HEK293T (cell line): ENCODE measurements around the gene GON4L.

Source experiments
- CTCF ChIA-PET: fragments of 350-600 bp; formaldehyde crosslinking; extraction: SDS; loops from one replicate; lab custom pipeline; 2021; ENCODE audit warnings: antibody characterized with exemption, inconsistent platforms; lab: Yijun Ruan, JAX
- POLR2A ChIA-PET: fragments of 350-600 bp; formaldehyde crosslinking; extraction: SDS; loops from one replicate; lab custom pipeline; 2020; ENCODE audit warnings: antibody characterized with exemption, inconsistent platforms; lab: Yijun Ruan, JAX
- DNase-seq: peaks from one replicate; pipeline ENCODE4 v3.0.0; 2012; ENCODE audit warnings: mixed read lengths; ENCODE audit errors: extremely low spot score
- ARNT ChIP-seq: fragments of 450-650 bp; IDR thresholded peaks from 2 replicates; pipeline ENCODE4 v1.6.1; 2017; ENCODE audit warnings: mild to moderate bottlenecking
- BHLHE40 ChIP-seq: fragments of 450-650 bp; IDR thresholded peaks from 2 replicates; pipeline ENCODE4 v1.6.1; 2016; ENCODE audit warnings: mild to moderate bottlenecking, moderate library complexity, borderline replicate concordance
- CTBP1 ChIP-seq: fragments of 450-650 bp; IDR thresholded peaks from 2 replicates; pipeline ENCODE4 v1.6.1; 2016; ENCODE audit warnings: borderline replicate concordance
- ELF4 ChIP-seq: fragments of 450-650 bp; IDR thresholded peaks from 2 replicates; pipeline ENCODE4 v1.6.1; 2017; ENCODE audit warnings: antibody characterized with exemption
- FOXA1 ChIP-seq: fragments of 450-650 bp; IDR thresholded peaks from 2 replicates; pipeline ENCODE4 v1.6.1; 2016; ENCODE audit warnings: mild to moderate bottlenecking
- FOXK2 ChIP-seq: fragments of 450-650 bp; IDR thresholded peaks from 2 replicates; pipeline ENCODE4 v1.6.1; 2016; ENCODE audit warnings: mild to moderate bottlenecking
- FOXM1 ChIP-seq: fragments of 450-650 bp; IDR thresholded peaks from 2 replicates; pipeline ENCODE4 v1.6.1; 2017; ENCODE audit warnings: mild to moderate bottlenecking, borderline replicate concordance
- HDGF ChIP-seq: fragments of 450-650 bp; IDR thresholded peaks from 2 replicates; pipeline ENCODE4 v1.6.1; 2017; ENCODE audit warnings: antibody characterized with exemption, borderline replicate concordance
- L3MBTL2 ChIP-seq: fragments of 450-650 bp; conservative IDR thresholded peaks from 2 replicates; pipeline ENCODE4 v1.6.1; 2016; ENCODE audit warnings: mild to moderate bottlenecking
- LEF1 ChIP-seq: fragments of 450-650 bp; IDR thresholded peaks from 2 replicates; pipeline ENCODE4 v1.6.1; 2017; ENCODE audit warnings: mild to moderate bottlenecking, borderline replicate concordance
- NFRKB ChIP-seq: fragments of 450-650 bp; IDR thresholded peaks from 2 replicates; pipeline ENCODE4 v1.6.1; 2016; ENCODE audit warnings: mild to moderate bottlenecking, moderate library complexity
- SP1 ChIP-seq: fragments of 450-650 bp; IDR thresholded peaks from 2 replicates; pipeline ENCODE4 v1.6.1; 2017
- SUZ12 ChIP-seq: fragments of 450-650 bp; IDR thresholded peaks from 2 replicates; pipeline ENCODE4 v1.6.1; 2016; ENCODE audit warnings: mild to moderate bottlenecking
- TARDBP ChIP-seq: fragments of 450-650 bp; IDR thresholded peaks from 2 replicates; pipeline ENCODE4 v1.6.1; 2016
- ZNF384 ChIP-seq: fragments of 450-650 bp; IDR thresholded peaks from 2 replicates; pipeline ENCODE4 v1.6.1; 2016
- TF ChIP-seq, protein P1 (sequence below): fragments of 450-650 bp; IDR thresholded peaks from 2 replicates; pipeline ENCODE4 v1.6.1; 2016

GON4L gene

DNA sequence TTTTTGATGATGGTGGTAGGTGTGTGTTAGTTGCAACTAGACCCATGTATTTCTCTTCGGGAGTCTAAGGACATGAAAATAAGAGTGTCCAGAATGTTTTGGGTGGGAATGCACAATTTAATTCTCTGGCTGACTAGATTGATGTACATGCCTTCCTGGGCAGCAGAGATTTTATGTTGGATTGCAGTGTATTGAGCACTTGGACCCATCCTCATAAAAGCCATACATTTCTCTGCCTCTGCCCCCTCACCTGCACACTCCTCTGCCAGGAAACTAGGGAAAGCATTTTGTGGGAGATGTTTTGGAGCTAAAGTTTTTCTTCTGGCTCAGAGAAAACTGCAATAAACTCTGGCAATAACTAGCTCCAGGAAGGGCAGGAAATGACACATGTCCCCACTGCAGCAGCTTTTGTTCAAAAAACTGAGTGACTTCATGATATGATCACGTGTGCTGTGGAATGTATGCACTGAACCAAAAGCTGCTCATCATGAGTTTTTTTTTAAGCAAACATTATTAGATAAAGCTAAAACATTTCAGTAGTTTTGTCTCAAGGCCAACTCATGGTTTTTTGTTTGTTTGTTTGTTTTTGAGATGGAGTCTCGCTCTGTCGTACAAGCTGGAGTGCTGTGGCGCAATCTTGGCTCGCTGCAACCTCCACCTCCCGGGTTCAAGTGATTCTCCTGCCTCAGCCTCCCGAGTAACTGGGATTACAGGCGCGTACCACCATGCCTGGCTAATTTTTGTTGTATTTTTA, 36.6 kb upstream of the GON4L start:
- ChIA-PET CTCF (interaction anchor here (0.7 kb wide), 2 partner anchors 35 to 272 kb away, joined by 3 to 4 read pairs; no protein-coding TSS in a partner anchor), POLR2A (interaction anchor here (1.1 to 1.9 kb wide), 3 partner anchors 15 to 34 kb away, joined by 3 to 8 read pairs (median 3); partner anchors contain the start of gene SYT11)
- no peak for TF ChIP-seq FOXA1
- TF ChIP-seq FOXK2: no peak
- no peak for TF ChIP-seq ELF4
- no peak for TF ChIP-seq TARDBP
- no peak for TF ChIP-seq HDGF
- no peak for DNase-seq

DNA sequence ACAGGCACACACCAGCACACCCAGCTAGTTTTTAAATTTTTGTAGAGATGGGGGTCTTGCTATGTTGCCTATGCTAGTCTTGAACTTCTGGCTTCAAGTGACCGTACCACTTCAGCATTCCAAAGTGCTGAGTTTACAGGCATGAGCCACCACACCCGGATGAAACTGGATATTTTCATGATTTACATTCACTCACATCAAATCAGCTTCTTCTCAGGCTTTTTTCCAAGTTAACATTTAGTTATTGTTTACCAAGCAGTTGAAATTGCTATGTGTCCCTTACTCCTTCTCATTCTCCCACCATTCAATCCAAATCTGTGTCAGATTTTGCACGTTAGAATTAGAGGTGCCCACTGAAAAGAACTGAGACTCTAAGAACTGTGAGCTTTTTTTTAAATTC, 35.8 kb upstream of the GON4L start:
- ChIA-PET CTCF (interaction anchor here (0.7 kb wide), 1 partner anchor 34 kb away, joined by 4 read pairs; no protein-coding TSS in a partner anchor), POLR2A (interaction anchor here (1.0 to 1.9 kb wide), 3 partner anchors 10 to 33 kb away, joined by 3 to 8 read pairs (median 3); partner anchors contain the start of gene SYT11)
- no peak for DNase-seq
- TF ChIP-seq TARDBP (no peak), SP1 (no peak), LEF1 (no peak), BHLHE40 (no peak), L3MBTL2 (no peak), HDGF (no peak), ZNF384 (no peak), FOXA1 (no peak), ARNT (no peak), CTBP1 (no peak)
- TF ChIP-seq, protein P1, sequence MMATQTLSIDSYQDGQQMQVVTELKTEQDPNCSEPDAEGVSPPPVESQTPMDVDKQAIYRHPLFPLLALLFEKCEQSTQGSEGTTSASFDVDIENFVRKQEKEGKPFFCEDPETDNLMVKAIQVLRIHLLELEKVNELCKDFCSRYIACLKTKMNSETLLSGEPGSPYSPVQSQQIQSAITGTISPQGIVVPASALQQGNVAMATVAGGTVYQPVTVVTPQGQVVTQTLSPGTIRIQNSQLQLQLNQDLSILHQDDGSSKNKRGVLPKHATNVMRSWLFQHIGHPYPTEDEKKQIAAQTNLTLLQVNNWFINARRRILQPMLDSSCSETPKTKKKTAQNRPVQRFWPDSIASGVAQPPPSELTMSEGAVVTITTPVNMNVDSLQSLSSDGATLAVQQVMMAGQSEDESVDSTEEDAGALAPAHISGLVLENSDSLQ: no peak

DNA sequence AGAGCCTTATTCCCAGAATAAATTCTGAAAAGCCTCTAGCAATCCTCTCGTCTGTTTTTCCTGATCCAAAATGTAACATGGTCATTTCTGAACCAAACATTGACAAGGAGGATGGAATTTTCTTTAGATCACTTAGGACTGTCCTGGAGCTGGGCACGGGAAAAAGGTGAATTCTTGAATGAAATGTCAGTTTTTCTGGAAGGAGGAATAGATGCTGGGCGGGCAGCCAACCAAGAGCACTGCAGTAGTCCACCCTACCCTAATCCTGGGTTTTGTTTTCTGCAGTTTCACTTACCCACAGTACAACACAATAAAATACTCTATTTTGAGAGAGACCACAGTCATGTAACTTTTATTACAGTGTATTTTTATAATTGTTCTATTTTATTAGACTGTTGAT, 33.2 kb upstream of the GON4L start:
- CTCF ChIA-PET: interaction anchor here (0.8 kb wide), 1 partner anchor 23 kb away, joined by 3 read pairs; no protein-coding TSS in a partner anchor
- TF ChIP-seq SP1 (no peak), LEF1 (no peak), BHLHE40 (no peak), FOXM1 (no peak), NFRKB (no peak), CTBP1 (no peak), SUZ12 (no peak), FOXA1 (no peak), ELF4 (no peak), TARDBP (no peak), ARNT (no peak), L3MBTL2 (no peak), ZNF384 (no peak)
- TF ChIP-seq, protein P1: no peak
- no peak for DNase-seq
- POLR2A ChIA-PET: no interaction called here

DNA sequence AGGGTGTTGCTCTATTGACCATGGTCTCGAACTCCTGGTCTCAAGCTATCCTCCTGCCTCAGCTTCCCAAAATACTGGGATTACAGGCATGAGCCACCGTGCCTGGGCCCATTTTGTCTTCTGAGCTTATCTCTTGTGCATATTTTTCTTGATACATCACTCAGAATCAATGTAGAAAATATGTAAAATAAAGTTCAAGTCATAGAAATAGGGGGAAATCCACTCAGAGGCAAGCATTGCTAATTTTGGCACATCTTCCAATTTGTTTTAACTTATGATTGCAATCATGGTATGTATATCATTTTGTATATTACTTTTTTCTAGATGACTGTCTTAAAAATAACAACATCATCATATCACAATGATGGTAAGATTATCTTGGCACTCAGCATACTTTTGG, 32.6 kb upstream of the GON4L start:
- POLR2A ChIA-PET: no interaction called here
- CTCF ChIA-PET: no interaction called here
- TF ChIP-seq FOXA1 (no peak), BHLHE40 (no peak), SUZ12 (no peak), ELF4 (no peak), CTBP1 (no peak), LEF1 (no peak), HDGF (no peak), L3MBTL2 (no peak), ZNF384 (no peak), FOXK2 (no peak), FOXM1 (no peak), SP1 (no peak), TARDBP (no peak)
- TF ChIP-seq, protein P1: no peak
- no peak for DNase-seq

DNA sequence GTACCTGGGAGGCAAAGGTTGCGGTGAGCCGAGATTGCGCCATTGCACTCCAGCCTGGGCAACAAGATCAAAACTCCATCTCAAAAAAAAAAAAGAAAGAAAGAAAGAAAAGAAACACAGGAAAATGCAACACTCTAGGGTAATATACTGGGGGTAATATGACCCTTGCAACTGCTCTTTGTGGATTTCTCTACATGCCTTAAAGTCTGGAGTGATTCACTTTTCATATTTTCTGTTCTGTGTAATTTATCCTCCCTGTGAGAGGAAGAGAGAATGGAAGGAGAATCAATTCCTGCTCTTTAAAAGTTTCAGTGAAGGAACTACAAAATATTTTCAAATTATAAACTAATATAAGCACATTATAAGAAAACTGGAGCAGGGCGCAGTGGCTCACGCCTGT, 31.5 kb upstream of the GON4L start:
- ChIA-PET CTCF (no interaction called here), POLR2A (no interaction called here)
- DNase-seq: no peak
- no peak for TF ChIP-seq L3MBTL2
- no peak for TF ChIP-seq LEF1
- no peak for TF ChIP-seq FOXM1
- TF ChIP-seq, protein P1: no peak
- TF ChIP-seq ARNT: no peak
- no peak for TF ChIP-seq BHLHE40
- TF ChIP-seq FOXK2: no peak
- TF ChIP-seq ELF4: no peak
- no peak for TF ChIP-seq FOXA1

DNA sequence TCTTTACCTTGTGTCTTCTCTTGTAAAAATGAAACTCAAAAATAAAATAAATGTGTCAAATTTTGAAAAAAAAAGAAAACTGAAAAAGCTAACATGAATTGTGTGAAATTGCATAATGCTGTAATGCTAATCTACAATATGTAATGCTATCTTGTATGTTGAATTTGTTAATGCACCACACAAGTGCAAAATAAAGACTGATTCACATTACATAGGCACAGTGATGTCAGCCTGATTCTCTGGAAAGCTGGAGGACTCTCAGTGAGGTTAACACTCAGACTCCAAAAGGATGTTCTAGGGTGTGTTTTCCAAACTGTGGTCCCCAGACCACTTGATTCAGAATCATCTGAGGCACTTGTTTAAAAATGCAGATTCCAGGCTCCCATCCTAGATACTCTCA, 28.0 kb upstream of the GON4L start:
- CTCF ChIA-PET: interaction anchor here (0.6 kb wide), 1 partner anchor 18 kb away, joined by 4 read pairs; no protein-coding TSS in a partner anchor
- TF ChIP-seq FOXK2 (no peak), BHLHE40 (no peak), ZNF384 (no peak), NFRKB (no peak), FOXA1 (no peak), FOXM1 (no peak), SUZ12 (no peak)
- TF ChIP-seq, protein P1: no peak
- POLR2A ChIA-PET: interaction anchor here (1.6 kb wide), 1 partner anchor 49 kb away, joined by 6 read pairs; the partner anchor contains the start of gene KHDC4
- no peak for DNase-seq
